MV-4-11 (cell line): ENCODE data around the gene EDARADD.

Source experiments
- DNase-seq: peaks from one replicate; lab custom pipeline; 2025; lab: John Stamatoyannopoulos, UW

EDARADD gene

DNA sequence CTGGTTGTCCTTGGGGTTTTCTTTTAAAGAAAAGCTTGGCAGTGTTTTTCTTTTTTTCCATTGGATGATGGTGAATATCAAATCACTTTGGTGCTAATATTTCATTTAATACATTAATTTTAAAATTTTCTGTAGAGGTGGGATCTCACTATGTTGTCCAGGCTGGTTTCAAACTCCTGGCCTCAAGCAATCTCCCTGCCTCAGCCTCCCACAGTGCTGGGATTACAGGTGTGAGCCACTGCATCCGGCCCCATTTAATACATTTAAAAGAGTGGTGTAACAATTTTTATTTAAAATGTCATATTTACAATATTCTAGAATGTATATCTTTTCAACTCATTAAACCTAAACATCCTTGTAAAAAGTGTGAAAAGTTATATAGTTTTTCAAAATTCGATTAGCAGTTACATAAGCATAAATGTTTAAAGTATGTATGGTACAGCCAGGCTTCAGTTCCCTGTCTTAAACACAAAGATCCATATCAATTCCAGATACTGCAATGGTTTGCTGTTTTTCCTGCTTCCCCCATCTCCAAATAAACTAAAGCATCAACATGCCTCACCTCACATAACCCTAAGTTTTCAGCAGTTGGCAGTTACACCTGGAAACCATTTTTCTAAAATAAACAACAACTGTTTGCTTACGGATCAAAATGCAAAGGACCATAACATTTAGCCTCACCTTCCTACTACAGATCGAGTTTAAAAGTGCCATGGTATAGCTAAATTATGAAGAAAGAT lies 120.8 kb downstream of the EDARADD start:
- DNase-seq: no peak

GRCh38 chr1:236515443-236515958 lies 121.4 kb downstream of the EDARADD start:
- DNase-seq: no peak

DNA sequence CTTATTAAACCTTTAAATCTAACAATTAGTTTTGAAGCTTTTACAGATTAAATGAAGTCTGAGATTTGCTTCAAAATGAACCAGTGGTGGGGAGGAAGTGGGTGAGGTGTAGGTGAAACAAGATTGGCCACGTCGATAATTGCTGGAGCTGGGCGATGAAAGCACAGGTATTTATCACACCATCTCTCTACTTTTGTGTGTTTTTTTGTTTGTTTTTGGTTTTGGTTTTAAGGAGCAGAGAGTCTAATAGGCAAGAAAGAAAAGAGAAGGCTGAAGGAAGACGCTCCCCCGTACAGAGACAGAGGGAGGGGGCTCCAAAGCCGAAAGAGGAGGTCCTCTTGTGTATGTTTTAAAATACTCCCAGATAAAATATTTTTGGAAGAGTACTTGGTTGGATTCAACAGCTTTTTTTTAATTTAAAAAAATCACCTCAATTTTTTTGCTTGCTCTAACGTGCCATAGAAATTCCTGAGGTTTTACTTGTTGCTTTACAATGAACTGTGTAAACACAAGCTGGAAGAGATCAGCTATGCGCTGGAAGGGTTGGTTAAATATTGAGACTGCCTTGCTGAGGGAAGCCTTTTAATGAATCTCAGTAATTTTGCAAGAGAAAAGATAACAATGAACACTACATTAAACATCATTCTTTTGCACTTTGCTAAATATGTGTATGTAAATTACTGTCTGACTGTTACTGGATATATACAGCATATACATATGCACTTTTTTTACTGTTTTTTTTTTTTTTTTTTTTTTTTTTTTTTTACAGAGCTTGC lies 123.0 kb downstream of the EDARADD start:
- DNase-seq: no peak

DNA sequence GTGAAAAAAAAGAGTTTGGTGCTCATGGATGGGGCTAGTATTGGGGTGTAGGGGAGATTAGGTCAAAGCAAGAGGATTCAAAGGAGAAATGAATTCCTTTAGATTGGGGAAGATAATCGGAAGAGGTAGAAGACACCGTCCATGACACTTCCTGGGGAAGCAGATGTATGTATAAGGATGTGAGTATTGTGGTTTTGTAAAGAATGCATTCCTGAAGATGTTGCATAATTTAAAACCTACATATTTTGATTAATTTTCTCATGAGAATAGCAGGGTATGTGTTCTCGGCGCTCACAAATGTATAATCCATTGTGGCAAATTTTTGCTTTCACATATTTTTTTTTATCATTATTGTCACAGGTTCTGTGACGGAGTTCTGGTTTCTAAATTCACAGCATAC lies 124.2 kb downstream of the EDARADD start:
- peak; percentile 60 for DNase-seq

- no peak for DNase-seq
These were observed 126.4 kb downstream of the EDARADD start for GRCh38 chr1:236520445-236521005.

DNA sequence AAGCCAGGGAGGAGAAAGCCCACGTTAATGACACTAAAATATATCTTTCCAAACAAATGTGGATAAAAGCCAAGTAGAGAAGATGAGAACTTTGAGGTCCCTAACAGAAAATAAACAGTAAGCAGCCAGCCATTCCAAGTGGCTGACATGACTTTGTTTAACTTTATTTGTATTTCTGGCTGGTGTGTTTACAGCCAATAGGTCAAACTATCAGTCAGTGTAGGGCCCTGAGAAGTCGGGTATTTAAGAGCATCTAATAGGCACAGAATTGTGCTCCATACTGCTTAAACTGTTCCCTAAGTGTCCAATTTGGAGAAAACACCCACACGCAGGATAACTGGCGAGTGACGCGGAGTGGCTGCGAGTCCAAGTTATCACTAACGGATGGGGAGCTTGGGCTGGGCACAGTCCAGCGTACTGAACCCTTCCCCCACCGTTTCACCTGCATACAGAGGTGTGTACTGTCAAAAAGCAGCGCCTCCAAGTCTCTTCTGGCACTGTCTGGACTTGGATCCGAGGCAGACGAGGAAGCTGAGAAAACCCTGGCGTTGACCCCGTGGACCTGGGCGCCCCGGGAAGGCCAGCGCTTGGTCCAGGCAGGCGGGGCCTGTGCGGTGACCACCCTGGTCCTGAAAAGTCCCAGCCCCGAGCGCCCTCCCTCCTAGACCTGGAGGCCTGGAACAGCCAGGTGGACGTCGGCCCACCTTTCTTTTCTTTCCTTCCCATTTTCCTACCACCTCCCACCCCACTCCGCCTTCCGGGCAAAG lies 129.0 kb downstream of the EDARADD start:
- no peak for DNase-seq

GRCh38 chr1:236523704-236524141 lies 129.6 kb downstream of the EDARADD start, which contains the start of gene LGALS8:
LGALS8 (plus strand) TSS chr1:236523982; CDS start chr1:236526071, 2,089 bp downstream.
- peak; percentile 62 for DNase-seq

DNA sequence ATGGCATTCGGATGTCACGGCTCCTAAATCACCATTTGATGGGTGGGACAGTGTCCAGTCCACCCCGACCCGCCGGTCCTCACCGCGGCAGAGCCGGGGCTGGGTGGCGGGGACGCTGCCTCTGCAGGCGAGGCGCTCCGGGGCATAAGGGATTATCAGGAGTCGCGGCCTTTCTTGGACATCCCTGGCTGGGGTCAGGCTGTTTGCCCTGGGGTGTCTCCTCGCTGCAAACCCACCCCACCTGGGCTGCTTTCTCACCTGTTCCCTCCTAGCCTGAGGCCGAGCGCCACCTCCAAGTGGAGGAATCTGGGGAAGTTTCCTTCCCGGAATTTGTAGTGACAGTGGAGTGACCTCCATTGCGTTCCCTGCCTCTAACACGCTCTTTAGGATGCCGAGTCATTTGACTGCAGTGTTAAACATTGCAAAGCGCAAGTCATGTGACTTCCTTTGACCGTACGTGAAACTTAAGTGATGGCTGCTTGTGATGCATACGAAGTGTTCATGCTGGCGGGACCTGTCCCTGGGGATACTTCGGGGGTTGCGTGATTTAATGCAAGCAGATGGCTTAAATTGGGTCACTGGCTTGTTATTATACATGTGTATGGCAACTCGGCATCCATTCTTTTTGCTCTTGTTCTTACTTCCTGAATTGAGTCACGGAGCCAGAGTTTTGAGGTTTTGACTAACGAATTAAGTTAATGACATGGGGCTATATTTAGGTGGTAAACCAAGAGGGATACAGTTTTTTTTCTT lies 130.2 kb downstream of the EDARADD start:
- DNase-seq: peak; percentile 82

- DNase-seq: no peak
These were observed 130.8 kb downstream of the EDARADD start for GRCh38 chr1:236524895-236525184.

DNA sequence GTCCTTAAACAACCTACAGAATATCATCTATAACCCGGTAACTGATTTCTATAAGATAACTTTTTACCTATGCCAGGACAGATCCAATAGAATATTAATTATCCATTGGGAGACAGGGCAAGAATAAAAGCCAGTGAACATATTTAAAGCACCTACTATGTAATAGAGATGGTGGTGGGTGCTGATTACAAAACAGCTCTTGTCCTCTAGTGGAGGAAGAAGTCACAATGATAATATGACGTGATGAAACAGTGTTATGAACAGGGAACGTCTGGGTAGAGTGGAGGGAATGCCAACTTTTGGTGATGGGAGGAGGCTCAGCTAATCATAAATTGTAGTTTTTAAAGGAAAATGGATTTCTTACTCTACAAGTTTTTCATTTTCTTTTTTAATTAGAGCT lies 132.0 kb downstream of the EDARADD start:
- DNase-seq: no peak

DNA sequence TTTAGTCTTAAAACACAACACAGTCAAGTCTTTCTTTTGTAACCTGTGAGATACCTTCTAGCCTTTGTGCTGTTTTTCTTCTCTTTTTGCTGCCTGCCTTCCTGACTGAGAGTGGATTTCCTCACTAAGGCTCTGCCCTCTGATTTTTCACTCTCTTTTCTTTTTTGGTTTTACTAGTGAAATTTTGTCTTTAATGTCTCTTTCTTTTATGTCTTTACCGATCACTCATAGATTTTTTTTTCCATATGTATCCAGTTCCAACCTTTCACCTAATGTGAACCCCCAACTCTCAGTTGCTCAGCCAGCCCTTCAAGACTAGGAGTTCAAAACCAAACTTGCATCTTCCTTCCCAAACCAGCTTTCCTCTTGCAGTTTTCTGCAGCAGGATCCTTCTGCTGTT lies 136.2 kb downstream of the EDARADD start:
- no peak for DNase-seq

- DNase-seq: peak; percentile 33
These were observed 136.9 kb downstream of the EDARADD start for GRCh38 chr1:236530959-236531358.

DNA sequence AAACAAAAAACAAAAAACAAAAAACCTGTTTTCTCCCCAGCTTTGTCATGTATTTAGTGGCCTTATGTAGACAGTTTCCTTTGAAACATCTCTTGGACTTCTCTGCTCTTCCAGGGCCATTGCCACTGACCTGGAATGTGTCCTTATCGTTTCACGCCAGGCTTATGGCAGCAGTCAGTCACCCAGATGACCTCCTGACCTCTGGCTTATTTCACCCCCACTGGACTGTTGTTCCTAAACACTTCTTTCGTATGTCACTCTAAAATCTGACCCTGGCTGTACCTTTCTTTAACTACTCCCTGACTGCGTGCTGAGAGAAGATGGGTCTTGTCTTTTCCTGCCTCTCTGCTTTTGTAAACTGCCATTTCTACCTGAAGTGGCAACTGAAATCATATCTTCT lies 138.8 kb downstream of the EDARADD start:
- DNase-seq: no peak

DNA sequence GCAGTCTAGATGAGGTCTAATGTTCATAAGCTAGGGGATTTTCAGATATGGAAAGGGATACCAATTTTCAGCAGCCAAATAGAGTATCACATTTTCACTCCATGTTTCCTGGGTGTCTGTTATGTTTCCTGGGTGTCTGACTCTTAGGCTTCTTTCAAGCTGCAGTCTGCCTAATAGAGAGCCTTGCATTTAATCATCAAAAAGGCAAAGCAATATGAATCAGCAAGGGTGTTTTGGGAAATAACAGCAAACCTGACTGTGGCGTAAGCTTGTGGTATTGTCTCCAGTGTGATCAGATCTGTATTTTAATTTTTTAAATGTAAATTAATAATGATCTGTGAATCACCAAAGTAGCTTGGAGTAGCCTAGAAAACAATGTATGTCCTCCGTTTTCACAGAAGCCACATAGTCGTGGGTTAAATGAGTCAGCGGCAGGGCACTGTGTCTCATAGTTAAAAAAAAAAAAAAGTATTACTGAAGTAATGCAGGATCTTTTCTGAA lies 140.1 kb downstream of the EDARADD start:
- DNase-seq: peak; percentile 44
